Measurements from ENCODE around the gene PLD5. TPM values are rescaled to one million over a fixed set of nuclear protein-coding genes. Genes with fewer than 3 reads are reported as not detected.

Gene PLD5
- total and polyA plus RNA-seq, 2 donors (not counting 3 experiments of a cell fraction or from before 2014, with no cell fraction given) = not detected

- Histone ChIP-seq H3K4me3 (replicated peaks in 1 of 3; ENCODE audit: insufficient read depth in 1 of 3, low read depth in 1 of 3, low read length in 3 of 3) (no peak overlapping the region), H3K4me1 (ENCODE audit: control insufficient read depth, extremely low read depth, insufficient read depth, low read length) (no peaks in the 10 kb centered on the region), H3K4me2 (ENCODE audit: insufficient read depth, low read length) (no peak overlapping the region), H3K9me3 (replicated peaks; ENCODE audit: control insufficient read depth, insufficient read depth, low read length) (peaks cover 2% of the 10 kb centered on the region), H3K36me3 (ENCODE audit: control insufficient read depth in 2 of 2, extremely low read depth in 1 of 2, insufficient read depth in 2 of 2, low read length in 2 of 2) (no peaks in the 10 kb centered on the region), H3K9me1 (replicated peaks; ENCODE audit: control insufficient read depth, extremely low read depth, insufficient read depth, low read length) (no peaks in the 10 kb centered on the region), H3K79me2 (ENCODE audit: control insufficient read depth, insufficient read depth, low read length) (no peaks in the 10 kb centered on the region), H2AFZ (ENCODE audit: low read depth, low read length) (no peak overlapping the region), H3K9ac (replicated peaks; ENCODE audit: extremely low read depth, insufficient read depth, low read length) (no peak overlapping the region), H4K20me1 (replicated peaks; ENCODE audit: control insufficient read depth, extremely low read depth, insufficient read depth, low read length) (no peaks in the 10 kb centered on the region), H3K27ac (ENCODE audit: insufficient read depth, low read depth, low read length) (no peak overlapping the region), H3K27me3 (ENCODE audit: control insufficient read depth in 2 of 2, insufficient read depth in 2 of 2, low read length in 2 of 2) (no peaks in the 10 kb centered on the region)
- no TSS peak for BruUV-seq (replicated peaks)
- DNase-seq (ENCODE audit: low read depth, low spot score) (no peak), FAIRE-seq (no peak)
- no peak for TF ChIP-seq MAX (IDR thresholded peaks at IDR 0.05; ENCODE audit: insufficient read depth, insufficient read length)
- TF ChIP-seq EZH2 (IDR thresholded peaks at IDR 0.05; ENCODE audit: borderline replicate concordance, low read depth, low read length, severe bottlenecking) = no peak
- no peak for TF ChIP-seq CTCF (IDR thresholded peaks at IDR 0.05; ENCODE audit: extremely low read depth in 1 of 2, insufficient read depth in 1 of 2, low read depth in 1 of 2, low read length in 2 of 2)
- no peak for TF ChIP-seq POLR2A (IDR thresholded peaks at IDR 0.05; ENCODE audit: low read depth, low read length)
- TF ChIP-seq JUN (IDR thresholded peaks at IDR 0.05; ENCODE audit: borderline replicate concordance, insufficient read depth, insufficient read length, low read depth) = no peak
- dilution Hi-C loops (cut with MboI; ENCODE audit: extremely low pct_ligation_motif_present, low sequenced_read_pairs) (no loop called here), intact Hi-C loops (cut with micrococcal nuclease) (no loop called here)
- ChIA-PET POLR2A (no interaction called here), CTCF (no interaction called here)
Observed at GRCh38 chr1:242162140-242162539, 362.4 kb downstream of the PLD5 start.

Measured in endothelial cell of umbilical vein (primary cell).